Measurements from ENCODE around the gene ITIH2.

DNA sequence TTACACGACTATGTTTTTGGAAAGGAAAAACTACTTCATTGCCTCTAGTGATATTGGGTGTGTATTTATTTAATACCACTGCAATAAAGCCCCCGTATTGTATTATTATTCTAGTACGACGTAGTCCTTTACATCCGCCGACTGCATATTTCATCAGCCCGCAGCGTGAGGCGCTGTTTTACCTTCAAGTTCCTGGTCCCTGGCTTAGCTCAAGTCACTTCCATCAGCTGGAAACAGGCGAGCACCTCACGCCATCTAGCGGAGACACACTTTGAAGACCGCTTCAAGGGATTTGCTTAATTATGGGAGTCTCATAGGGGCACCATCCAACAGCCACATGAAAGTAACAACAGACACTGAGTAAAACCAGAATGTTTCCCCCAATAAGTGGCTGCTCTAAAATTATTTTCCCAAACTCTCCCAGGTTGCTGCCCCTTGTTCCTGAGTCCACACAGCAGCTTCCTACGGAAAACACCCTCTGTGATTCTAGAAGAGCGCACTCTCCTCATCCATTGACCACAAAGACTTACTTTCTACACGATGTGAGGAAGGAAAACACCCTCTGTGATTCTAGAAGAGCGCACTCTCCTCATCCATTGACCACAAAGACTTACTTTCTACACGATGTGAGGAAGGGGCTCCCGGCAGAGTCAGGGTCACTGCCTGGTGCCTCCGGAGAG, 15.7 kb upstream of the ITIH2 start:
- TF ChIP-seq RNF2 (IDR thresholded peaks at IDR 0.05; ENCODE audit: borderline replicate concordance, low read depth, low read length, missing control alignments, poor library complexity, severe bottlenecking): no peak
- 0 out of 2 replicates have a peak, but pooled peaks have one; percentile 11 for TF ChIP-seq JUND (IDR thresholded peaks at IDR 0.05; ENCODE audit: low read length)
- no peak for TF ChIP-seq TAF1 (IDR thresholded peaks at IDR 0.05; ENCODE audit: low read depth, low read length)
- TF ChIP-seq, protein P1, sequence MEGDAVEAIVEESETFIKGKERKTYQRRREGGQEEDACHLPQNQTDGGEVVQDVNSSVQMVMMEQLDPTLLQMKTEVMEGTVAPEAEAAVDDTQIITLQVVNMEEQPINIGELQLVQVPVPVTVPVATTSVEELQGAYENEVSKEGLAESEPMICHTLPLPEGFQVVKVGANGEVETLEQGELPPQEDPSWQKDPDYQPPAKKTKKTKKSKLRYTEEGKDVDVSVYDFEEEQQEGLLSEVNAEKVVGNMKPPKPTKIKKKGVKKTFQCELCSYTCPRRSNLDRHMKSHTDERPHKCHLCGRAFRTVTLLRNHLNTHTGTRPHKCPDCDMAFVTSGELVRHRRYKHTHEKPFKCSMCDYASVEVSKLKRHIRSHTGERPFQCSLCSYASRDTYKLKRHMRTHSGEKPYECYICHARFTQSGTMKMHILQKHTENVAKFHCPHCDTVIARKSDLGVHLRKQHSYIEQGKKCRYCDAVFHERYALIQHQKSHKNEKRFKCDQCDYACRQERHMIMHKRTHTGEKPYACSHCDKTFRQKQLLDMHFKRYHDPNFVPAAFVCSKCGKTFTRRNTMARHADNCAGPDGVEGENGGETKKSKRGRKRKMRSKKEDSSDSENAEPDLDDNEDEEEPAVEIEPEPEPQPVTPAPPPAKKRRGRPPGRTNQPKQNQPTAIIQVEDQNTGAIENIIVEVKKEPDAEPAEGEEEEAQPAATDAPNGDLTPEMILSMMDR (IDR thresholded peaks at IDR 0.05; ENCODE audit: control extremely low read depth in 1 of 3, insufficient read depth in 1 of 3, low read depth in 1 of 3, low read length in 3 of 3): peak; percentile 86 to 99 (median 95)
- no peak for TF ChIP-seq SIRT6 (IDR thresholded peaks at IDR 0.05; ENCODE audit: low read length)
- no peak for TF ChIP-seq TBP (IDR thresholded peaks at IDR 0.05; ENCODE audit: low read depth, low read length)
- 0 out of 2 replicates have a peak, but pooled peaks have one; percentile 16 for TF ChIP-seq SRF (IDR thresholded peaks at IDR 0.05; ENCODE audit: low read depth, low read length)
- no peak for TF ChIP-seq BCL11A (IDR thresholded peaks at IDR 0.05; ENCODE audit: low read depth in 2 of 2, low read length in 2 of 2)
- TF ChIP-seq, protein P2, sequence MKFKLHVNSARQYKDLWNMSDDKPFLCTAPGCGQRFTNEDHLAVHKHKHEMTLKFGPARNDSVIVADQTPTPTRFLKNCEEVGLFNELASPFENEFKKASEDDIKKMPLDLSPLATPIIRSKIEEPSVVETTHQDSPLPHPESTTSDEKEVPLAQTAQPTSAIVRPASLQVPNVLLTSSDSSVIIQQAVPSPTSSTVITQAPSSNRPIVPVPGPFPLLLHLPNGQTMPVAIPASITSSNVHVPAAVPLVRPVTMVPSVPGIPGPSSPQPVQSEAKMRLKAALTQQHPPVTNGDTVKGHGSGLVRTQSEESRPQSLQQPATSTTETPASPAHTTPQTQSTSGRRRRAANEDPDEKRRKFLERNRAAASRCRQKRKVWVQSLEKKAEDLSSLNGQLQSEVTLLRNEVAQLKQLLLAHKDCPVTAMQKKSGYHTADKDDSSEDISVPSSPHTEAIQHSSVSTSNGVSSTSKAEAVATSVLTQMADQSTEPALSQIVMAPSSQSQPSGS (IDR thresholded peaks at IDR 0.05; ENCODE audit: low read length): no peak
- no peak for TF ChIP-seq JUN (IDR thresholded peaks at IDR 0.05; ENCODE audit: low read depth, low read length)

Data from H1 (cell line).